Keratinocyte (primary cell): ENCODE data around the gene TNFRSF19. TPM values are rescaled to one million over a fixed set of nuclear protein-coding genes. Genes with fewer than 3 reads are reported as not detected.

Experiments used
- DNase-seq: peaks from one replicate; pipeline ENCODE4 v3.0.0-alpha.2; 2011; ENCODE audit warnings: low read depth, missing footprints, low spot score
- FAIRE-seq: peaks from 2 replicates; lab custom pipeline; 2011; peaks lifted over from hg19 to GRCh38; lab: Jason Lieb, UNC
- H2AFZ ChIP-seq: 2 replicates; pipeline ENCODE4 v1.6.0; 2012; ENCODE audit warnings: low read length, control low read depth, inconsistent platforms; ENCODE audit not compliant: control insufficient read depth
- H3K27ac ChIP-seq: 2 replicates; pipeline ENCODE4 v1.5.1; 2011; ENCODE audit warnings: low read length; ENCODE audit not compliant: control insufficient read depth, insufficient read depth
- H3K27me3 ChIP-seq: 3 replicates; pipeline ENCODE4 v1.6.0; 2011; ENCODE audit warnings: low read length; ENCODE audit not compliant: control insufficient read depth, insufficient read depth; ENCODE audit errors: extremely low read depth
- H3K36me3 ChIP-seq, 2 experiments: 2 replicates in 1 of 2; 3 replicates in 1 of 2; pipeline ENCODE4 v1.5.1; 2011; ENCODE audit warnings: low read length in 2 of 2, mild to moderate bottlenecking in 1 of 2; ENCODE audit not compliant: control insufficient read depth in 2 of 2, insufficient read depth in 2 of 2; ENCODE audit errors: extremely low read depth in 1 of 2
- H3K4me1 ChIP-seq: 3 replicates; pipeline ENCODE4 v1.5.1; 2011; ENCODE audit warnings: low read length; ENCODE audit not compliant: control insufficient read depth, insufficient read depth; ENCODE audit errors: extremely low read depth
- H3K4me2 ChIP-seq: 3 replicates; pipeline ENCODE4 v1.6.0; 2011; ENCODE audit warnings: low read depth, low read length; ENCODE audit not compliant: control insufficient read depth, insufficient read depth; ENCODE audit errors: extremely low read depth
- H3K4me3 ChIP-seq, 3 experiments: fragments of 200-600 bp in 1 of 3; sonication (generic) in 1 of 3; 2 replicates in 2 of 3; 3 replicates in 1 of 3; pipeline ENCODE4 v1.5.1; 2011 to 2016; ENCODE audit warnings: low read length in 3 of 3, mild to moderate bottlenecking in 3 of 3, control low read depth in 2 of 3, inconsistent platforms in 1 of 3, low read depth in 1 of 3, mixed read lengths in 1 of 3, mixed run types in 1 of 3, moderate library complexity in 1 of 3; ENCODE audit not compliant: control insufficient read depth in 2 of 3, insufficient read depth in 2 of 3; ENCODE audit errors: extremely low read depth in 1 of 3
- H3K79me2 ChIP-seq: 2 replicates; pipeline ENCODE4 v1.6.0; 2012; ENCODE audit warnings: low read length; ENCODE audit not compliant: control insufficient read depth, insufficient read depth
- H3K9ac ChIP-seq: 3 replicates; pipeline ENCODE4 v1.6.0; 2011; ENCODE audit warnings: low read length; ENCODE audit not compliant: control insufficient read depth, insufficient read depth; ENCODE audit errors: extremely low read depth
- H3K9me1 ChIP-seq: 3 replicates; pipeline ENCODE4 v1.6.0; 2011; ENCODE audit warnings: low read length; ENCODE audit not compliant: control insufficient read depth, insufficient read depth; ENCODE audit errors: extremely low read depth
- H3K9me3 ChIP-seq: 2 replicates; pipeline ENCODE4 v1.5.1; 2012; ENCODE audit warnings: low read depth, low read length; ENCODE audit not compliant: control insufficient read depth
- H4K20me1 ChIP-seq: 3 replicates; pipeline ENCODE4 v1.6.0; 2011; ENCODE audit warnings: low read length; ENCODE audit not compliant: control insufficient read depth, insufficient read depth; ENCODE audit errors: extremely low read depth
- CTCF ChIP-seq, 3 experiments: IDR thresholded peaks in 1 of 3; conservative IDR thresholded peaks in 1 of 3; optimal IDR thresholded peaks in 1 of 3; 2 replicates in 2 of 3; 3 replicates in 1 of 3; pipeline versions ENCODE3 to v1.5.1; 2011; ENCODE audit warnings: low read length in 3 of 3, mild to moderate bottlenecking in 3 of 3, moderate library complexity in 2 of 3, control low read depth in 1 of 3, inconsistent platforms in 1 of 3; ENCODE audit not compliant: insufficient read depth in 2 of 3; ENCODE audit errors: extremely low read depth in 1 of 3
- EZH2 ChIP-seq: IDR thresholded peaks from one replicate; pipeline ENCODE4 v1.6.1; 2012; ENCODE audit warnings: inconsistent platforms, mild to moderate bottlenecking, low read length, moderate library complexity
- dilution Hi-C: fragments of 300-500 bp; cut with MboI; formaldehyde crosslinking; loops from one replicate; pipeline ENCODE4 v1.7.0; 2020; ENCODE audit warnings: low sequenced_read_pairs; ENCODE audit not compliant: extremely low pct_ligation_motif_present
- polyA plus RNA-seq, 5 experiments: library from polyadenylated mRNA; depleted of rRNA in 3 of 5; stranded (reverse) in 3 of 5; stranded (forward) in 1 of 5; unstranded in 1 of 5; fragments of >200 nt; gene quantifications; 1 replicate in 1 of 5; 2 replicates in 3 of 5; 3 replicates in 1 of 5; pipeline versions ENCODE4 v1.2.1 to v1.2.3, GENCODE V29; 2011 to 2012; ENCODE audit warnings: missing spikeins in 2 of 5, low read depth in 1 of 5, low replicate concordance in 1 of 5

Gene TNFRSF19
- polyA plus RNA-seq, 1 donor (not counting 4 experiments of a cell fraction or from before 2014, with no cell fraction given) = 1.8 TPM

GRCh38 chr13:23703246-23703860 lies 133.1 kb downstream of the TNFRSF19 start:
- Histone ChIP-seq H4K20me1 (no peaks in the 10 kb centered on the region), H3K9ac (no peak overlapping the region), H3K36me3 (no peaks in the 10 kb centered on the region), H2AFZ (peak overlapping the region; percentile 30), H3K4me1 (peaks cover 6% of the 10 kb centered on the region), H3K27me3 (no peaks in the 10 kb centered on the region), H3K27ac (no peak overlapping the region), H3K4me2 (no peak overlapping the region), H3K79me2 (no peaks in the 10 kb centered on the region), H3K9me1 (no peaks in the 10 kb centered on the region), H3K4me3 (no peak overlapping the region), H3K9me3 (no peaks in the 10 kb centered on the region)
- DNase-seq (no peak), FAIRE-seq (no peak)
- TF ChIP-seq CTCF (optimal IDR thresholded peaks at IDR 0.05 in 1 of 3, IDR thresholded peaks at IDR 0.05 in 1 of 3, conservative IDR thresholded peaks at IDR 0.05 in 1 of 3; ENCODE audit: extremely low read depth in 1 of 3, insufficient read depth in 2 of 3, low read length in 3 of 3) (no peak), EZH2 (no peak)
- dilution Hi-C loops = no loop called here

- Histone ChIP-seq H3K27me3 (no peaks in the 10 kb centered on the region), H3K9me3 (no peaks in the 10 kb centered on the region), H3K4me2 (no peak overlapping the region), H4K20me1 (no peaks in the 10 kb centered on the region), H3K36me3 (no peaks in the 10 kb centered on the region), H3K9ac (no peak overlapping the region), H3K79me2 (no peaks in the 10 kb centered on the region), H3K4me3 (no peak overlapping the region), H3K4me1 (peaks cover 6% of the 10 kb centered on the region), H2AFZ (no peak overlapping the region), H3K9me1 (no peaks in the 10 kb centered on the region), H3K27ac (no peak overlapping the region)
- DNase-seq (no peak), FAIRE-seq (no peak)
- TF ChIP-seq CTCF (optimal IDR thresholded peaks at IDR 0.05 in 1 of 3, IDR thresholded peaks at IDR 0.05 in 1 of 3, conservative IDR thresholded peaks at IDR 0.05 in 1 of 3; ENCODE audit: extremely low read depth in 1 of 3, insufficient read depth in 2 of 3, low read length in 3 of 3) = no peak
- dilution Hi-C loops = no loop called here
These were observed 135.4 kb downstream of the TNFRSF19 start for GRCh38 chr13:23705583-23705982.
